Right lobe of liver (tissue), 4 donors: ENCODE results near the gene PLAC1.

ENCODE experiments used
- POLR2A ChIP-seq: fragments of 450-650 bp; IDR thresholded peaks from one replicate; pipeline ENCODE4 v1.6.1; 2017; ENCODE audit warnings: antibody characterized with exemption, mild to moderate bottlenecking
- TF ChIP-seq, protein P1 (sequence below), 4 donors: fragments of 200-600 bp in 3 of 4; fragments of 450-650 bp in 1 of 4; IDR thresholded peaks; one replicate each; pipeline versions ENCODE4 v1.5.1 to v1.8.0; 2016 to 2022; ENCODE audit warnings: antibody characterized with exemption in 4 of 4, mild to moderate bottlenecking in 2 of 4
- donor health status: DM: no; HTN: no; CAD: no.
- donor health status: DM: no; HTN: no; CAD: no.
- donor health status: DM: no; HTN: yes; CAD: no.

DNA sequence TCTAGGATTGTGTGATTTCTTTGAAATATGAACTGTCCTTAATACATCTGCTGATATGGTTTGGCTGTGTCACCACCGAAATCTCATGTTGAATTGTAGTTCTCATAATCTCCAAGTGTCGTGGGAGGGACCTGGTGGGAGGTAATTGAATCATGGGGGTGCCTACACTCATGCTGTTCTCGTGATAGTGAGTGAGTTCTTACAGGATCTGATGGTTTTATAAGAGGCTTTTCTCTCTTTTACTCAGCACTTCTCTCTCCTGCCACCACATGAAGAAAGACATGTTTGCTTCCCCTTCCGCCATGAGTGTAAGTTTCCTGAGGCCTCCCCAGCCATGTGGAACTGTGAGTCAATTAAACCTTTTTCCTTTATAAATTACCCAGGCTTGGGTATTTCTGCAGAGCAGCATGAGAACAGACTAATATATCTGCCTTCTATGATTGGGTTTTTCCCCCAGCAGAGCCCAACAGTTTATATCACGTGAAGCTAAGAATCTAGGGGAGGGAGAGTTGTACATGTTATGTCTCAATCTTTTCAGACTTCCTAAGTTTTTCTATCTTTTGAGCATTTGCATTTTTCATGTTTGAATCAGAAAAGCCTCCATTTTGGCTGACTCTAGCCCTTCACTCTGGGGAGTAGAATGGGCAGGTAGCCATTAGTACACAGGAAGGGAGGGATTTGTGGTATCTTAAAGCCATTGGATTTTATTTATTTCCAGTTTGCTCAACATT lies 58.9 kb downstream of the PLAC1 start:
- TF ChIP-seq, protein P1, sequence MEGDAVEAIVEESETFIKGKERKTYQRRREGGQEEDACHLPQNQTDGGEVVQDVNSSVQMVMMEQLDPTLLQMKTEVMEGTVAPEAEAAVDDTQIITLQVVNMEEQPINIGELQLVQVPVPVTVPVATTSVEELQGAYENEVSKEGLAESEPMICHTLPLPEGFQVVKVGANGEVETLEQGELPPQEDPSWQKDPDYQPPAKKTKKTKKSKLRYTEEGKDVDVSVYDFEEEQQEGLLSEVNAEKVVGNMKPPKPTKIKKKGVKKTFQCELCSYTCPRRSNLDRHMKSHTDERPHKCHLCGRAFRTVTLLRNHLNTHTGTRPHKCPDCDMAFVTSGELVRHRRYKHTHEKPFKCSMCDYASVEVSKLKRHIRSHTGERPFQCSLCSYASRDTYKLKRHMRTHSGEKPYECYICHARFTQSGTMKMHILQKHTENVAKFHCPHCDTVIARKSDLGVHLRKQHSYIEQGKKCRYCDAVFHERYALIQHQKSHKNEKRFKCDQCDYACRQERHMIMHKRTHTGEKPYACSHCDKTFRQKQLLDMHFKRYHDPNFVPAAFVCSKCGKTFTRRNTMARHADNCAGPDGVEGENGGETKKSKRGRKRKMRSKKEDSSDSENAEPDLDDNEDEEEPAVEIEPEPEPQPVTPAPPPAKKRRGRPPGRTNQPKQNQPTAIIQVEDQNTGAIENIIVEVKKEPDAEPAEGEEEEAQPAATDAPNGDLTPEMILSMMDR (IDR thresholded peaks at IDR 0.05), result no peak
- no peak for TF ChIP-seq POLR2A
